NCI-H2227 (cell line): ENCODE data around the gene IKBIP.
"Not testable (repeated sequence)": the region's sequence is repeated elsewhere in the genome, so short reads cannot be mapped to it uniquely, and the experiment has no call there.

Source experiments
- DNase-seq: peaks from one replicate; lab custom pipeline; 2025; ENCODE audit not compliant: unreplicated experiment; lab: John Stamatoyannopoulos, UW

The IKBIP gene

DNA sequence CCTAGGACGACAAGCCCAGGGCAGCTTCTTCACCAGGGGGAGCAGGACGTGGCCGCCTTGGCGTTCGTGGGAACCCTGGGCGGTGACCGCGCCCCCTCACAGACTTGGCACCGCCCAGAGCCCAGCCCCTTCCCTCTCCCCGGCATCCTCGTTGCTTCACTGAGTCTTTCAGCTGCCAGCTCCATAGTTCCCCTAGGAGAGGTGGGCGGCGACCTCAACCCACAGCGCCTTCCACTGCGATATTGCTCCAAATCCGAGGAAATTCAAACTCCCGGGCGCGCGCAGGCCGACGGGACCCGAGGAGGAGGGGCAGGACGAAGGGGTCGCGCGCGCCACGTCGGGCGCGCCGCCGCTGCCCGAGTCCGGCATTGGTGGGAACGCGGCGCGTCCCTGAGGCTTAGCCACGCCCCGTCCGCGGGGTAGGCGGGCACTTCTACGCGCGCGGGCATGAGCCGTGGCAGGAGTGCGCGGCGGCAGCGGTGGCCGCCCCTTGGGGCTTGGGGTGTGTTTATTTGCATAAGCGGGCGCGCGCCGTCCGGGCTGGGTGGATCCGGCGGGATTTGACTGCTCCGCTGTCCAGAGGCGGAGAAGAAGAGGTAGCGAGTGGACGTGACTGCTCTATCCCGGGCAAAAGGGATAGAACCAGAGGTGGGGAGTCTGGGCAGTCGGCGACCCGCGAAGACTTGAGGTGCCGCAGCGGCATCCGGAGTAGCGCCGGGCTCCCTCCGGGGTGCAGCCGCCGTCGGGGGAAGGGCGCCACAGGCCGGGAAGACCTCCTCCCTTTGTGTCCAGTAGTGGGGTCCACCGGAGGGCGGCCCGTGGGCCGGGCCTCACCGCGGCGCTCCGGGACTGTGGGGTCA lies at the start of gene IKBIP, which contains the start of gene APAF1:
Gene IKBIP, minus strand, starts transcription at position 77 of the 860 bp plus-strand sequence. CDS start 87 bp downstream, outside the sequence.
Gene APAF1, plus strand, starts transcription at position 579 of the 860 bp plus-strand sequence. CDS start 3,070 bp downstream, outside the sequence.
- peak; percentile 99 for DNase-seq

DNA sequence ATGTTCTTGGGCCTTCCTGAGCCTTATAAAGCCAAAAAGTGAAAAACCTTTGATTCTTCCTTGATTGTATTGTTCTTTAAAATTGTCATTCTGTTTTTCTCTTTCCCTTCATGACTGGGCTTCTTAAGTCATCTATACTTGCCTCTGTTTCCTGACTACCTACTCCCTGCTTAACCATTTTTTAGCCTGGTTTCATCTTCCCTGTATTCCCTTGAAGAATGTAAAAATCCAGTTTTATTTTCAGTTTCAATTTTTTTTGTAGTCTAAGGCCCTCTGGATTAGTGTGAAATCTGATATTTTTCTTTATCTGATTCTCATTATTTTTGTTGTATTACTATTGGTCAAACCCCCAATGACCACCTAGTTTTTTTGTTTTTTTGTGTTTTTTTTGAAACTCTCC lies 46.8 kb upstream of the IKBIP start:
- DNase-seq, result no peak

GRCh38 chr12:98686603-98687002 lies 42.0 kb upstream of the IKBIP start:
- no peak for DNase-seq

- DNase-seq, result no peak
These were observed 39.6 kb upstream of the IKBIP start for GRCh38 chr12:98684199-98684598.

DNA sequence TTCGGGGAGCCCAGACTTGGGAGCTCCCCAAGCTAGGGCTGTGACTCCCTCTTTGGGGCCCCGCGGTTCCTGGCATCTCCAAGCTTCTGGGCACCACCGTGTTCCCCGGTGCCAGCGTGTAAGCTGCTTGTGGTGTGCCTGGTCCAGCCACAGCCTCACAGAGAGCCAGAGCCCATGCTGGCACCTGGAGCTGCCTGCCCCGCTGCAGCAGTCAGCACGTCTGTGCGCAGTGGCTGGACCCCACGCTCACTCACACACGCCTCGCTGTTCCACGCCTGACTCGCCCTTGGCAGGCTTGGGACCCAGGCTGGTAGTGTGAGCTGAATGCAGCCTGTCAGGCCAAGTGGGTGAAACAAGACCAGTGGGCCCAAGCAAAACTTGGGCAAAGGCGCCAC lies 35.0 kb upstream of the IKBIP start:
- no peak for DNase-seq

GRCh38 chr12:98678946-98679610 lies 34.5 kb upstream of the IKBIP start:
- no peak for DNase-seq

DNA sequence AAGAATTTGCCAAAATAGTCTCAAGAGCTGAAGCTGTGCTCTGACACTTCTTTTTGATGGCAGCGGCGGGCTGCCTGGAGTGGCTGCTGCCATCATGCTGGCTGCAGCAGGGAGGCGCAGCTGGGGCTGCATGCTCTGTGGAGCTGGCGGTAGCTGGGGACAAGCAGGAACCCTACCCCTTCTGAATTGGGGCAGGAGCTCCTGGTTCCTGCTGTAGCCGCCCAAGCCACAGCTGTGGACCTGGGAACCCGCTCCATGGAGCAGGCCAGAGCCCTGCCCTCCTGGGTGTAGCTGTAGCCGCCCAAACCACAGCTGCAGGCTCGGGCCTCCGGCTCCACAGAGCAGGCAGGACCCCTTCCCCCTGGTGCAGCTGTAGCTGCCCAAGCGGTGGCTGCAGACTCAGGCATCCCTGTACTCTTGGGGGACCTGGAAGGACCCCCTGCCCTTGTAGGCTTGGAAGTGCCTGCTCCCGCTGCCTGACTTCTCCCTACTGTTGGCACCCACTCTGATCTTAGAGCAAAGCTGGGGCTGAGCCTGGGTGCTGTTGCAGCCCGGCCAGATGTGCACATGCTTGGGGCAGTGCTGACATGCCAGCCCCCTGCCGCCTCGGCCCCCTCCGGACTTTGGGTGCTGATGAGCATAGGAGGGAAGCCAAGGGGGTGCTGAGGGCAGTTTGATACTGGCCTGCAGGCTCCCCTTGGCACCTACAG lies 33.8 kb upstream of the IKBIP start:
- DNase-seq, result no peak

GRCh38 chr12:98674841-98675240 lies 30.3 kb upstream of the IKBIP start:
- no peak for DNase-seq

- no peak for DNase-seq
These were observed 26.9 kb upstream of the IKBIP start for GRCh38 chr12:98671459-98671858.

DNA sequence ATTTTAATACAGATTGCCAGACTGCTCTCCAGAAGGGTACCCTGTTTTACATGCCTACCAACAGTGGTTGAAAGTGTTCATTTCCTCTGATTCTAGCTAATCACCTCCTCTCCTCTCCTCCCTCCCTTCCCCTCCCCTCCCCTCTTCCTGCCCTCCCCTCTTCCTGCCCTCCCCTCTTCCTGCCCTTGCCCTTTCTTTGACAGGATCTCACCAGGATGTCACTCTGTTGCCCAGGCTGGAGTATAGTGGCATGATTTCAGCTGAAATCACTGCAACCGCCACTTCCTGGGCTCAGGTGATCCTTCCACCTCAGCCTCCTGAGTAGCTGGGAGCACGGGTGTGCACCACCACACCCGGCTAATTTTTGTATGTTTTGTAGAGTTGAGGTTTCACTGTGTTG lies 25.2 kb upstream of the IKBIP start:
- no peak for DNase-seq

GRCh38 chr12:98660521-98660920 lies 15.9 kb upstream of the IKBIP start:
- DNase-seq, result no peak

DNA sequence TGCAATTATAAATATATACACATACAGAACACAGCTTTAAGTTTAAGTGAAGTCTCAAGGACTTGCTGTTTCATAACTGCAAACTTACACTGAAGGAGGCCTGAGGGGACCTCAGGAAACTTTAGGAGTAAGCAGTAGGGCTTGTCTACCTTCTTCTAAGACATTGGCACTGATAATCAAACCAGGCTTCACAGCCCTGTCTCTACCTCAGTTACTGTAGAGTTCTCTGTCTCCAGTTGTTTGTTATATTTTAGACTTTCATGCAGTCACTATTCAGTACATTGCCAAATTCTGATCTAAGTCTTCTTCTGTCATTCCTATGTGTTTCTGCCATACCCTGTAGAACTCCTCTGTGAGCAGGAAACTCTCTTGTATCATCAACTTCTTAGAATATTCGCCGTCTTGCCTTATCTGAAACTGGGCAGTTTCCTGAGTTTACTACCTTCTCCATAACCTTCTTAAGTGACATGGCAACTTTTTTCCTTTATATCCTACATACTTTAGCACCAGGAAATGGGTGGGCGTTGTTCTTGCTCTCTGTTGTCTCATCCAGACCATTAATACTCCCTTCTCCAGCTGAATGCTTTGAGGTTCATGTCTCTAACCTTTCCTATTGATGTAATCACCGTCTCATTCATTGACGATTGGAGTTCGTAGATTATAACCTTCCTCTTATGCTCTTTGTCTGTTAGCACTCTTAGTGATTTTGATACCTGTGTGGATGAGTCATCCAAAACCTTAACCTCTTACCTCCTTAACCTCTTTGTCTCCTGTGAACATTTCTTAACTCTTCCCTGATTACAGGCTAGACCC lies 11.9 kb upstream of the IKBIP start:
- DNase-seq, result peak; percentile 30

GRCh38 chr12:98653866-98654493 lies 9.4 kb upstream of the IKBIP start:
- DNase-seq, result peak; percentile 55

DNA sequence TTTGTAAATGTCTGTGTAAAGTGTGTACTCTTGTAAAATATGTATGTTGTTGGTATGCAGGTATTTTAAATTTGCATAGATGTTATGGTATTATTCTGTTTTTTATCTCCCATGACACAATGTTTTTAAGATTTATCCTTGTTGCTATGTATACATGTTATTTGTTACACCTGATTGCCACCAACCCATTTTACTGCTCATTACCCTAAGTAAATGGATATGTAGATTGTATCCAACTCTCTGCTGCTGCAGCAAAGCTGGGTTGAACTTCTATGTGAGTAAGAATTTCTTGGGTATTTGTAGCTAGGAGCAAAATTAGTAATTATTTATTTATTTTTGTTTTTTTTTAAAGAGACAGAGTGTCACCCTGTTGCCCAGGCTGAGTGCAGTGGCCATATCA lies 6.7 kb upstream of the IKBIP start:
- DNase-seq, result no peak

GRCh38 chr12:98646294-98647090 lies 1.9 kb upstream of the IKBIP start:
- DNase-seq, result peak; percentile 2

GRCh38 chr12:98645572-98646067 lies 1.0 kb upstream of the IKBIP start:
- peak; percentile 43 for DNase-seq

- peak; percentile 82 for DNase-seq
These were observed 216 bp downstream of the IKBIP start for GRCh38 chr12:98644433-98644711.

GRCh38 chr12:98642801-98643200 lies 1.8 kb downstream of the IKBIP start:
- not testable (repeated sequence) for DNase-seq

- peak; percentile 36 for DNase-seq
These were observed 5.1 kb downstream of the IKBIP start for GRCh38 chr12:98639491-98639890.
